NCI-H748 treated with DMSO at 0.1 percent for 48 hours (cell line): ENCODE measurements around the gene RHBDL2.
A peak's percentile ranks its signal among the peaks of the same experiment; 100 is the strongest.
"Not testable (repeated sequence)": the region's sequence is repeated elsewhere in the genome, so short reads cannot be mapped to it uniquely, and the experiment has no call there.

Experiments
- DNase-seq: peaks from one replicate; lab custom pipeline; 2025; lab: John Stamatoyannopoulos, UW

Gene RHBDL2

GRCh38 chr1:38932571-38932970, 9.1 kb downstream of the RHBDL2 start:
- DNase-seq: no peak

- DNase-seq: peak; percentile 2
Measured at GRCh38 chr1:38929476-38929875, 12.2 kb downstream of the RHBDL2 start.

- no peak for DNase-seq
Measured at GRCh38 chr1:38929054-38929453, 12.6 kb downstream of the RHBDL2 start.

- no peak for DNase-seq
Measured at GRCh38 chr1:38926091-38926490, 15.5 kb downstream of the RHBDL2 start.

- no peak for DNase-seq
Measured at GRCh38 chr1:38925391-38925790, 16.2 kb downstream of the RHBDL2 start.

GRCh38 chr1:38923607-38924006, 18.0 kb downstream of the RHBDL2 start:
- no peak for DNase-seq

- no peak for DNase-seq
Measured at GRCh38 chr1:38919130-38919529, 22.5 kb downstream of the RHBDL2 start.

- DNase-seq: no peak
Measured at GRCh38 chr1:38918568-38918967, 23.1 kb downstream of the RHBDL2 start.

GRCh38 chr1:38917772-38918171, 23.9 kb downstream of the RHBDL2 start:
- no peak for DNase-seq

- DNase-seq: no peak
Measured at GRCh38 chr1:38917337-38917736, 24.3 kb downstream of the RHBDL2 start.

GRCh38 chr1:38915352-38915948, 26.2 kb downstream of the RHBDL2 start:
- DNase-seq: no peak

GRCh38 chr1:38914908-38915307, 26.7 kb downstream of the RHBDL2 start:
- DNase-seq: not testable (repeated sequence)

- no peak for DNase-seq
Measured at GRCh38 chr1:38908821-38909220, 32.8 kb downstream of the RHBDL2 start.

GRCh38 chr1:38905985-38906384, 35.6 kb downstream of the RHBDL2 start:
- DNase-seq: no peak

GRCh38 chr1:38899560-38899959, 42.1 kb downstream of the RHBDL2 start:
- no peak for DNase-seq

- DNase-seq: no peak
Measured at GRCh38 chr1:38898653-38899230, 42.9 kb downstream of the RHBDL2 start.

GRCh38 chr1:38896169-38896568, 45.5 kb downstream of the RHBDL2 start:
- DNase-seq: no peak

- DNase-seq: no peak
Measured at GRCh38 chr1:38892976-38893375, 48.7 kb downstream of the RHBDL2 start.

- DNase-seq: no peak
Measured at GRCh38 chr1:38891753-38892152, 49.9 kb downstream of the RHBDL2 start.

- no peak for DNase-seq
Measured at GRCh38 chr1:38889589-38889988, 52.0 kb downstream of the RHBDL2 start.

- DNase-seq: no peak
Measured at GRCh38 chr1:38888423-38889333, 53.0 kb downstream of the RHBDL2 start.

- no peak for DNase-seq
Measured at GRCh38 chr1:38885092-38885491, 56.5 kb downstream of the RHBDL2 start.

- no peak for DNase-seq
Measured at GRCh38 chr1:38881487-38881886, 60.1 kb downstream of the RHBDL2 start, which contains the start of gene GJA9. Gene GJA9 (minus strand): TSS chr1:38881587. CDS start chr1:38876098, 5,489 bp downstream.
